Uterus (tissue), 4 donors: Measurements from ENCODE around the gene TMEM150A. TPM values are rescaled to one million over a fixed set of nuclear protein-coding genes. Genes with fewer than 3 reads are reported as not detected.
"Not testable (repeated sequence)": the region's sequence is repeated elsewhere in the genome, so short reads cannot be mapped to it uniquely, and the experiment has no call there.

Experiments
- DNase-seq, 2 donors: peaks; one replicate each; pipeline ENCODE4 v3.0.0-alpha.2; 2019 to 2020
- H3K27ac ChIP-seq, 2 donors: fragments of 200-600 bp; sonication (generic); 1 replicate in 1 of 2; 2 replicates in 1 of 2; pipeline ENCODE4 v1.5.1; 2016 to 2018
- H3K27me3 ChIP-seq, 2 donors: fragments of 200-600 bp; sonication (generic); one replicate each; pipeline ENCODE4 v1.5.1; 2018 to 2019; ENCODE audit warnings: control low read depth in 1 of 2
- H3K36me3 ChIP-seq, 2 donors: fragments of 200-600 bp; sonication (generic); one replicate each; pipeline ENCODE4 v1.5.1; 2019; ENCODE audit warnings: control low read depth in 1 of 2
- H3K4me1 ChIP-seq, 2 donors: fragments of 200-600 bp; sonication (generic); one replicate each; pipeline ENCODE4 v1.5.1; 2018 to 2019; ENCODE audit warnings: control low read depth in 1 of 2
- H3K4me3 ChIP-seq, 2 donors: fragments of 200-600 bp; sonication (generic); 1 replicate in 1 of 2; 2 replicates in 1 of 2; pipeline ENCODE4 v1.5.1; 2018 to 2019; ENCODE audit warnings: mild to moderate bottlenecking in 1 of 2
- H3K9me3 ChIP-seq, 2 donors: fragments of 200-600 bp; sonication (generic); one replicate each; pipeline ENCODE4 v1.5.1; 2019; ENCODE audit warnings: control low read depth in 1 of 2
- CTCF ChIP-seq, 4 experiments: fragments of 200-600 bp in 2 of 4; fragments of 450-650 bp in 2 of 4; sonication (generic) in 2 of 4; IDR thresholded peaks; one replicate each; pipeline ENCODE4 v1.5.1; 2016 to 2019; ENCODE audit warnings: antibody characterized with exemption in 4 of 4, mild to moderate bottlenecking in 2 of 4, moderate library complexity in 1 of 4
- POLR2A ChIP-seq, 2 donors: fragments of 450-650 bp; IDR thresholded peaks; one replicate each; pipeline ENCODE4 v1.6.1; 2016; ENCODE audit warnings: antibody characterized with exemption in 2 of 2, mild to moderate bottlenecking in 1 of 2, moderate library complexity in 1 of 2
- intact Hi-C: fragments of 100-400 bp; cut with DNase I; formaldehyde crosslinking; loops from one replicate; pipeline ENCODE4 v1.15.1; 2023; ENCODE audit warnings: low total_unique reads
- total RNA-seq, 4 donors: library from RNA; depleted of rRNA in 3 of 4; stranded (reverse); fragments of >200 nt in 3 of 4; gene quantifications; one replicate each; pipeline versions ENCODE4 v1.1.0 to v1.2.4, GENCODE V29; 2014 to 2023
- donor health status: DM: yes; HTN: yes; CAD: no.

TMEM150A gene
- total RNA-seq, 4 donors from 2014 or later, result 2.6 to 24.1 (median 7.8) TPM; not detected in 1

- intact Hi-C loops, result no loop called here
- no peaks in the 10 kb centered on the region for H3K9me3 ChIP-seq
- no peak overlapping the region for H3K4me3 ChIP-seq
- H3K36me3 ChIP-seq, result no peaks in the 10 kb centered on the region
- DNase-seq, result no peak
- H3K27ac ChIP-seq, result no peak overlapping the region
- H3K27me3 ChIP-seq, result no peaks in the 10 kb centered on the region
- no peak for TF ChIP-seq CTCF (IDR thresholded peaks at IDR 0.05)
- no peak for TF ChIP-seq POLR2A (IDR thresholded peaks at IDR 0.05)
- H3K4me1 ChIP-seq, result peaks cover 3 to 18% of the 10 kb centered on the region in 2 donors
These were observed 9.5 kb downstream of the TMEM150A start for GRCh38 chr2:85593023-85593422.

- DNase-seq, intact Hi-C loops, H3K9me3 ChIP-seq, H3K4me3 ChIP-seq, H3K27me3 ChIP-seq, H3K36me3 ChIP-seq: not testable (repeated sequence)
- peaks cover 3 to 18% of the 10 kb centered on the region in 2 donors for H3K4me1 ChIP-seq
- peak overlapping the region; percentile 74 to 79 for H3K27ac ChIP-seq
These were observed 10.2 kb downstream of the TMEM150A start for GRCh38 chr2:85592299-85592698.

GRCh38 chr2:85591563-85591962 is 10.9 kb downstream of the TMEM150A start:
- TF ChIP-seq POLR2A (IDR thresholded peaks at IDR 0.05) (no peak), CTCF (IDR thresholded peaks at IDR 0.05) (no peak)
- peaks cover 0 to 15% of the 10 kb centered on the region in 2 donors for H3K4me1 ChIP-seq
- intact Hi-C loops, result no loop called here

GRCh38 chr2:85590950-85591349 is 11.5 kb downstream of the TMEM150A start:
- intact Hi-C loops, result no loop called here
- TF ChIP-seq POLR2A (IDR thresholded peaks at IDR 0.05) (no peak), CTCF (IDR thresholded peaks at IDR 0.05) (no peak)
- H3K4me3 ChIP-seq, result no peak overlapping the region
- H3K27ac ChIP-seq, result peak overlapping the region; percentile 74 to 79
- H3K9me3 ChIP-seq, result no peaks in the 10 kb centered on the region
- no peaks in the 10 kb centered on the region for H3K36me3 ChIP-seq
- no peaks in the 10 kb centered on the region for H3K27me3 ChIP-seq
- no peak for DNase-seq
- H3K4me1 ChIP-seq, result peaks cover 0 to 12% of the 10 kb centered on the region in 2 donors

More at GRCh38 chr2:85591563-85591962, 10.9 kb downstream of the TMEM150A start:
- no peak overlapping the region for H3K4me3 ChIP-seq
- H3K27ac ChIP-seq, result peak overlapping the region; percentile 74 to 79
- H3K9me3 ChIP-seq, result no peaks in the 10 kb centered on the region
- no peaks in the 10 kb centered on the region for H3K36me3 ChIP-seq
- no peak for DNase-seq
- no peaks in the 10 kb centered on the region for H3K27me3 ChIP-seq

- intact Hi-C loops, result no loop called here
- Histone ChIP-seq H3K27ac (peak overlapping the region; percentile 74 to 79), H3K27me3 (no peaks in the 10 kb centered on the region), H3K36me3 (no peaks in the 10 kb centered on the region), H3K4me1 (peaks cover 0 to 12% of the 10 kb centered on the region in 2 donors), H3K4me3 (no peak overlapping the region), H3K9me3 (no peaks in the 10 kb centered on the region)
- TF ChIP-seq CTCF (IDR thresholded peaks at IDR 0.05), result no peak
- no peak for DNase-seq
These were observed 12.3 kb downstream of the TMEM150A start for GRCh38 chr2:85589982-85590791.
